Measurements from ENCODE around the gene ZNF213.

Gene ZNF213

GRCh38 chr16:3099732-3100499 lies 34.9 kb upstream of the ZNF213 start:
- TF ChIP-seq TCF4 (CRISPR knock-in tag; IDR thresholded peaks at IDR 0.05; ENCODE audit: borderline replicate concordance) (no peak), ZNF565 (CRISPR knock-in tag; conservative IDR thresholded peaks at IDR 0.05; ENCODE audit: low read depth) (no peak), PATZ1 (CRISPR knock-in tag; IDR thresholded peaks at IDR 0.05; ENCODE audit: borderline replicate concordance) (no peak), TSHZ2 (CRISPR knock-in tag; IDR thresholded peaks at IDR 0.05) (no peak), ZNF8 (CRISPR knock-in tag; IDR thresholded peaks at IDR 0.05) (no peak)
- ATAC-seq: peak; percentile 91

GRCh38 chr16:3101018-3101840 lies 33.6 kb upstream of the ZNF213 start:
- ATAC-seq: no peak
- TF ChIP-seq ZFP3 (CRISPR knock-in tag; IDR thresholded peaks at IDR 0.05) (no peak), ZC3H10 (CRISPR knock-in tag; IDR thresholded peaks at IDR 0.05) (no peak), RARB (CRISPR knock-in tag; IDR thresholded peaks at IDR 0.05) (no peak), CSRNP3 (CRISPR knock-in tag; IDR thresholded peaks at IDR 0.05) (no peak)

- no peak for ATAC-seq
- no peak for TF ChIP-seq OSR1 (CRISPR knock-in tag; IDR thresholded peaks at IDR 0.05)
- no peak for TF ChIP-seq PPARA (CRISPR knock-in tag; IDR thresholded peaks at IDR 0.05; ENCODE audit: borderline replicate concordance)
- no peak for TF ChIP-seq ZFP3 (CRISPR knock-in tag; IDR thresholded peaks at IDR 0.05)
- no peak for TF ChIP-seq RARB (CRISPR knock-in tag; IDR thresholded peaks at IDR 0.05)
- no peak for TF ChIP-seq ZNF70 (CRISPR knock-in tag; IDR thresholded peaks at IDR 0.05)
- no peak for TF ChIP-seq POU6F1 (CRISPR knock-in tag; IDR thresholded peaks at IDR 0.05; ENCODE audit: borderline replicate concordance, low read depth)
- TF ChIP-seq PATZ1 (CRISPR knock-in tag; IDR thresholded peaks at IDR 0.05; ENCODE audit: borderline replicate concordance): no peak
- TF ChIP-seq ARNTL (CRISPR knock-in tag; IDR thresholded peaks at IDR 0.05; ENCODE audit: borderline replicate concordance, low read depth): no peak
- TF ChIP-seq TSHZ2 (CRISPR knock-in tag; IDR thresholded peaks at IDR 0.05): no peak
- TF ChIP-seq TOX (CRISPR knock-in tag; IDR thresholded peaks at IDR 0.05; ENCODE audit: borderline replicate concordance): no peak
- TF ChIP-seq BACH2 (CRISPR knock-in tag; IDR thresholded peaks at IDR 0.05; ENCODE audit: borderline replicate concordance): no peak
- no peak for TF ChIP-seq ZNF8 (CRISPR knock-in tag; IDR thresholded peaks at IDR 0.05)
- TF ChIP-seq CREB5 (CRISPR knock-in tag; IDR thresholded peaks at IDR 0.05; ENCODE audit: low read depth): no peak
- no peak for TF ChIP-seq GLIS3 (CRISPR knock-in tag; IDR thresholded peaks at IDR 0.05)
Measured at GRCh38 chr16:3101841-3102470, 32.9 kb upstream of the ZNF213 start.
